Epithelial cell of esophagus (primary cell): ENCODE data around the gene ZMYND19.
A peak's percentile ranks its signal among the peaks of the same experiment; 100 is the strongest.

Experiments
- DNase-seq: peaks from one replicate; pipeline ENCODE4 v3.0.0; 2010; ENCODE audit warnings: low read depth
- H3K4me3 ChIP-seq: 2 replicates; pipeline ENCODE4 v1.5.1; 2011; ENCODE audit warnings: mild to moderate bottlenecking, low read length, control low read depth
- TF ChIP-seq, protein P1 (sequence below): IDR thresholded peaks from 2 replicates; pipeline ENCODE4 v1.5.1; 2011; ENCODE audit warnings: low read depth, mild to moderate bottlenecking, low read length, control low read depth, inconsistent platforms; ENCODE audit not compliant: insufficient read depth; ENCODE audit errors: missing control alignments

Gene ZMYND19

DNA sequence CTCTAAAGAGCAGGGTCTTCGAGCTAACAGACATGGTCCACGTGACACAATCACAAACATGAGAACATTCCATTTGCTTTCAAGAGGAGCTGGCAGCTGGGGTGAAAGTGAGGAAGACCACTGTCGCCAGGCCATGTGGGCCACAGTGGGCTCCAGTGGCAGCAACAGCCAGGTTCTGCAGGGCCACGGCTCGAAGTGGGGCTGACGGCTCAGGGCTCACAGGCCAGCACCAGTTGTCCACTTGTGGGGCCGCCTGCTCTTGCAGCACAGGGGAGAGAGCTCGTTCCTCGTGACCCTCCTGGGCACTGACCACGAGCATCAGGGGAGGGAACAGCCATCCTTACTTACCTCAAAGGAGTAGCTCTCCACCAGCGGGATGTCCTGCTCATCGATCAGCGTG is 2.0 kb downstream of the ZMYND19 start:
- TF ChIP-seq, protein P1, sequence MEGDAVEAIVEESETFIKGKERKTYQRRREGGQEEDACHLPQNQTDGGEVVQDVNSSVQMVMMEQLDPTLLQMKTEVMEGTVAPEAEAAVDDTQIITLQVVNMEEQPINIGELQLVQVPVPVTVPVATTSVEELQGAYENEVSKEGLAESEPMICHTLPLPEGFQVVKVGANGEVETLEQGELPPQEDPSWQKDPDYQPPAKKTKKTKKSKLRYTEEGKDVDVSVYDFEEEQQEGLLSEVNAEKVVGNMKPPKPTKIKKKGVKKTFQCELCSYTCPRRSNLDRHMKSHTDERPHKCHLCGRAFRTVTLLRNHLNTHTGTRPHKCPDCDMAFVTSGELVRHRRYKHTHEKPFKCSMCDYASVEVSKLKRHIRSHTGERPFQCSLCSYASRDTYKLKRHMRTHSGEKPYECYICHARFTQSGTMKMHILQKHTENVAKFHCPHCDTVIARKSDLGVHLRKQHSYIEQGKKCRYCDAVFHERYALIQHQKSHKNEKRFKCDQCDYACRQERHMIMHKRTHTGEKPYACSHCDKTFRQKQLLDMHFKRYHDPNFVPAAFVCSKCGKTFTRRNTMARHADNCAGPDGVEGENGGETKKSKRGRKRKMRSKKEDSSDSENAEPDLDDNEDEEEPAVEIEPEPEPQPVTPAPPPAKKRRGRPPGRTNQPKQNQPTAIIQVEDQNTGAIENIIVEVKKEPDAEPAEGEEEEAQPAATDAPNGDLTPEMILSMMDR: no peak
- no peak overlapping the region for H3K4me3 ChIP-seq
- DNase-seq: no peak

DNA sequence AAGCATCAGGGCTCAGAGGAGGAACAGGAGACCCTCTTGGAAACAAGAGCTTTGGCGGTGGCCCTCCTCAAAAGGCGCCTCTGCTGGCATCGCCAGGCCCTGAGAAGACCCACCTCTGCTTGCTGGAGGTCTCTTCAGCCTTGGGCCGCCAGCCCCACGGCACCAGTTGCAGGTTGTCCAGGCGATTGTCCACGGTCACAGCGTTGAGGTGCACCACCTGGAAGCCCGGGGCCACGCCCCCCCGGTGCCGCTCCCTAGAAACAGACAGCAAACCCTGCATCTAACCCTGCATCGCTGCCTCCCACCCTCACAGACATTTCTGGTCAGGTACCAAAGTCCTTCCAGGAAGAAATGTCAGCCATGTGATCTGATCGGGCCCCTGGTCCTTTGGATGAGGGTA is 3.5 kb downstream of the ZMYND19 start:
- DNase-seq: no peak
- H3K4me3 ChIP-seq: no peak overlapping the region
- TF ChIP-seq, protein P1: no peak

DNA sequence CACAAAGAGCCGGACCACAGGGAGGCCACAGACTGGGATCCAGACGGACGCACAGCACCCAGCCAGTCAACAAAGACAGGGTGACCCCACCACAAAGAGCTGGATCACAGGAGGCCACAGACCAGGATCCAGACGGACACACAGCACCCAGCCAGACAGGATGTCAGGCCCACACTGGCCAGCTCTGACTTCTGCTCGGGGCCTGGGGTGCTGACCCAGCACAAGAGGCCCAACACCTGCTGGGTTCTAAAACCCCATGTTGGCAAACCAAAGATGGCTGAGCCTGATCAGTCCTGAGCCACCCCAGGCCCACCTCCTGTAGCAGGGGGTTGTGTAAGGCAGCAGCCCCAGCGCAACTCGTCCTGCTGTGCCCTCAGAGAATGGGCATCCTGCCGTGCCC is 6.4 kb downstream of the ZMYND19 start:
- DNase-seq: no peak
- H3K4me3 ChIP-seq: no peak overlapping the region
- TF ChIP-seq, protein P1: no peak

DNA sequence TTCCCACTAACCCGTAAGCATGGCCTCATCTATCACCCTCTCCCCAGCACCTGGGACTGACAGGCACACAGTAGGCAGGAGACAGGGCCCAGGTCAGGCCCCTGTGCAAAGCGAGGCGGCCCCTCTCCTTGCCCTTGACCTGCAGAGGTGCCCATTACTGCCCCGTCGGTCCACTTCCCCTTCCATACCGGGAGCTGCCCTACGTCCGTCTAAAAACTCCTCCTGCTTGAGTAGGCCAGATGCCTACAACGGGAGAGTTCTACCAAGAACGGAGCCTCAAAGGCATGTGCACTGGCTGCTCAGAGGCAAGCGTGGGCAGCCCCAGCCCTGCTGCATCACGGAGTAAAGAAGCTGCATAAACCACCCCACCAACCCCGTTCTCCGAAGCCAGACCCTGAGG is 7.0 kb downstream of the ZMYND19 start:
- H3K4me3 ChIP-seq: no peak overlapping the region
- TF ChIP-seq, protein P1: no peak
- no peak for DNase-seq

DNA sequence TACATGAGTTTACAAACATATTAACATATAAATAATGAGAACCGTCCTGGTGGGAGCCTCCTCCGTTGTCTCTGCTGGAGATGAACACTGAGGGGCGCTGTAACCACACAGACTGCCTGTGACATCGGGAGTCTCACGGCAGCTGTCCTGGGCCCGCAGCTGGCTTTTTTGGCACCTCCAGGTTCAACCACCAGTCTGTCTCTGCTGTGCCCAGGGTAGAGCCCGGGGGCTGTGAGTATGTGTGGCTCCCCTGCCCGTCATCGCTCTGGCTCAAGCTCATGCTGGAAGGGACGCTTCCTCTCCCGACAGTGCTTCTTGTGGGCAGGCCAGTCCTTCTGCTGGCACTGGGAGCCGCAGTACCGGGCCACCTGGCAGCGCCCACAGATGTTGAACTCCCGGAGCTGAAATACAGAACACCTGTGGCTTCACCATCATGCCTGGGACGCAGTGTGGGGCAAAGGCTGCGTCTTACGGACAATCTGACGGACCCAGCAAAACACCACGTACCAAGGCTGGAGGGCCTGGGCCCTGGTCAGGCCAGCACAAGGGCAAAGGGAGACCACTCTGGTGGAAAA is 7.9 kb downstream of the ZMYND19 start:
- peak; percentile 38 for DNase-seq
- TF ChIP-seq, protein P1: peak; percentile 36
- no peak overlapping the region for H3K4me3 ChIP-seq

DNA sequence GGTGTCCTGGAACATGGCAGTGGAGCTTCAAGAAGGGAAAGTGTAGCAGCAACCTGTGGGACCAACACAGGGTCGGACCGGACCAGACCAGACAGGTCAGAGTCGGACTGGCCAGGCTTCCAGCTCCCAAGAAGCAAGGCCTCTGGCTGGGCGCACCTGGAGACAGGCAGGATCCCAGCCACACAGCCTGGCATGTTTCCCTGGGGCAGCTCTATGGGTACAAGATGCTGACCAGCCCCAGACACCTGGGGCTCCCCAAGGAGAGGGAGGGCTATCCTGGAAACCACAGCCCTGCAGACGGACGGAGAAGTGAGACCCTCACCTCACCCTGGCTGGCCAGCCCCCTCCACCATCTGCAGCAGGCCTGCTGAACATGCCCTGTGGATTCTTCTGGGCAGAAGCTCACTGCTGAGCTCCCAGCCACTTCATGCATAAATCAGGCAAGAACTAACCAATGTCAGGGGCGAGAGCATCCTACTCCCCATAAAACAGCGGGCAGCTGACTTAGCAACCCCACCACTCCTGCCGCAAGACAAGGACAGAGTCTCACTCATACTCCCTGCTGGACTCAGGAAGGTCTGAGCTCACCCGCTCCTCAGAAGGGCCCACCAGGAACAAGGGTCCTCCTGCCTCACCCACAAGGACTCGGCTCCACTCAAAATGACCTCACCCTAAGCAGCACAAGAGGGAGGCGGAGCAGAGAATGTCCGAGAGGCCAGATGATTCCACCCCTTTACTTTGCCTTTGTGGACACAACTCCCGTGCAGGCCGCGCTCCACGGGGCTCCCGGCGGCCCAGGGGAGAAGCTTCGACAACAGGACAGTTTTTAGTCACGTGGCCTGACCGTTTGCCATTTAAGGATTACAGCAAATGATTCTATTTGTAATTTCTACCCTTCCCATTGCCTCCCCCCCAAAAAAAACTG is 8.7 kb downstream of the ZMYND19 start:
- TF ChIP-seq, protein P1: no peak
- no peak for DNase-seq
- H3K4me3 ChIP-seq: no peak overlapping the region
